HEK293 (cell line): ENCODE data around the gene RARRES2.

Experiments
- CTCF ChIA-PET: fragments of 350-600 bp; formaldehyde crosslinking; extraction: SDS; loops from one replicate; lab custom pipeline; 2021; ENCODE audit warnings: antibody characterized with exemption; lab: Yijun Ruan, JAX
- POLR2A ChIA-PET: fragments of 300-600 bp; formaldehyde crosslinking; extraction: SDS; loops from one replicate; lab custom pipeline; 2020; ENCODE audit warnings: antibody characterized with exemption, inconsistent platforms; lab: Yijun Ruan, JAX
- H3K27ac ChIP-seq: fragments of 200-500 bp; sonication (Bioruptor generic); 2 replicates; pipeline ENCODE4 v1.5.1; 2014; ENCODE audit warnings: low read depth, low read length, control low read depth, inconsistent platforms; ENCODE audit errors: extremely low read depth
- H3K36me3 ChIP-seq, 2 experiments: fragments of 200-500 bp in 1 of 2; sonication (Bioruptor generic) in 1 of 2; 1 replicate in 1 of 2; 2 replicates in 1 of 2; pipeline ENCODE4 v1.5.1; 2014 to 2017; ENCODE audit warnings: inconsistent platforms in 2 of 2, low read length in 2 of 2; ENCODE audit not compliant: control insufficient read depth in 2 of 2, insufficient read depth in 1 of 2
- H3K4me1 ChIP-seq: fragments of 200-500 bp; sonication (Bioruptor generic); 2 replicates; pipeline ENCODE4 v1.5.1; 2014; ENCODE audit warnings: mild to moderate bottlenecking, low read length, inconsistent platforms; ENCODE audit not compliant: control insufficient read depth, insufficient read depth
- H3K4me3 ChIP-seq: 2 replicates; pipeline ENCODE4 v1.5.1; 2011; ENCODE audit warnings: low read depth, mild to moderate bottlenecking, control low read depth, low read length, moderate library complexity
- H3K9me3 ChIP-seq: fragments of 200-500 bp; sonication (Bioruptor generic); 2 replicates; pipeline ENCODE4 v1.5.1; 2014; ENCODE audit warnings: low read depth, low read length, inconsistent platforms; ENCODE audit not compliant: control insufficient read depth, insufficient read depth
- BCL11A ChIP-seq: fragments of 450-650 bp; formaldehyde crosslinking; IDR thresholded peaks from 2 replicates; pipeline ENCODE4 v1.5.1; 2016; ENCODE audit warnings: low read depth, missing biosample characterization, missing genetic modification characterization
- GLIS1 ChIP-seq: fragments of 450-650 bp; formaldehyde crosslinking; IDR thresholded peaks from 2 replicates; pipeline ENCODE4 v1.5.1; 2016; ENCODE audit warnings: missing biosample characterization, missing genetic modification characterization
- IKZF3 ChIP-seq: fragments of 450-650 bp; IDR thresholded peaks from 2 replicates; pipeline ENCODE4 v1.5.0; 2018; ENCODE audit warnings: missing biosample characterization, mild to moderate bottlenecking, missing genetic modification characterization, moderate library complexity
- KLF8 ChIP-seq: fragments of 450-650 bp; formaldehyde crosslinking; IDR thresholded peaks from 2 replicates; pipeline ENCODE4 v1.5.1; 2016; ENCODE audit warnings: missing biosample characterization, missing genetic modification characterization
- MEIS1 ChIP-seq: sonication (generic); formaldehyde crosslinking; IDR thresholded peaks from 2 replicates; pipeline ENCODE4 v1.8.1; 2022; ENCODE audit warnings: missing genetic modification reagents, mild to moderate bottlenecking, borderline replicate concordance
- OSR2 ChIP-seq: fragments of 450-650 bp; formaldehyde crosslinking; IDR thresholded peaks from 2 replicates; pipeline ENCODE4 v1.5.1; 2016; ENCODE audit warnings: missing biosample characterization, missing genetic modification characterization
- OVOL3 ChIP-seq: fragments of 450-650 bp; formaldehyde crosslinking; IDR thresholded peaks from 2 replicates; pipeline ENCODE4 v1.5.1; 2016; ENCODE audit warnings: missing biosample characterization, missing genetic modification characterization
- SALL2 ChIP-seq: fragments of 450-650 bp; formaldehyde crosslinking; IDR thresholded peaks from 2 replicates; pipeline ENCODE4 v1.5.0; 2017; ENCODE audit warnings: missing biosample characterization, mild to moderate bottlenecking, missing genetic modification characterization, borderline replicate concordance
- SP2 ChIP-seq: fragments of 450-650 bp; formaldehyde crosslinking; IDR thresholded peaks from 2 replicates; pipeline ENCODE4 v1.5.1; 2016; ENCODE audit warnings: missing biosample characterization, missing genetic modification characterization
- TRIM28 ChIP-seq: IDR thresholded peaks from 2 replicates; pipeline ENCODE4 v1.6.1; 2011; ENCODE audit warnings: low read length, control low read depth, borderline replicate concordance
- YY1 ChIP-seq: fragments of 450-650 bp; formaldehyde crosslinking; IDR thresholded peaks from 2 replicates; pipeline ENCODE4 v1.5.1; 2018; ENCODE audit warnings: missing biosample characterization, missing genetic modification characterization
- ZBTB17 ChIP-seq: fragments of 450-650 bp; formaldehyde crosslinking; IDR thresholded peaks from 2 replicates; pipeline ENCODE4 v1.5.1; 2016; ENCODE audit warnings: missing biosample characterization, missing genetic modification characterization
- ZBTB44 ChIP-seq: fragments of 450-650 bp; IDR thresholded peaks from 2 replicates; pipeline ENCODE4 v1.5.1; 2018; ENCODE audit warnings: missing biosample characterization, mild to moderate bottlenecking, missing genetic modification characterization
- ZFHX2 ChIP-seq: fragments of 450-650 bp; formaldehyde crosslinking; conservative IDR thresholded peaks from 2 replicates; pipeline ENCODE4 v1.5.1; 2016; ENCODE audit warnings: missing biosample characterization, missing genetic modification characterization
- ZFP69B ChIP-seq: fragments of 450-650 bp; formaldehyde crosslinking; IDR thresholded peaks from 2 replicates; pipeline ENCODE4 v1.5.1; 2016; ENCODE audit warnings: missing biosample characterization, missing genetic modification characterization
- ZNF239 ChIP-seq: fragments of 450-650 bp; formaldehyde crosslinking; IDR thresholded peaks from 2 replicates; pipeline ENCODE4 v1.5.1; 2016; ENCODE audit warnings: missing biosample characterization, missing genetic modification characterization
- ZNF280D ChIP-seq: fragments of 450-650 bp; formaldehyde crosslinking; IDR thresholded peaks from 2 replicates; pipeline ENCODE4 v1.5.1; 2016; ENCODE audit warnings: missing biosample characterization, missing genetic modification characterization
- ZNF335 ChIP-seq: fragments of 450-650 bp; formaldehyde crosslinking; conservative IDR thresholded peaks from 2 replicates; pipeline ENCODE4 v1.5.1; 2016; ENCODE audit warnings: missing biosample characterization, missing genetic modification characterization
- ZNF362 ChIP-seq: fragments of 450-650 bp; formaldehyde crosslinking; IDR thresholded peaks from 2 replicates; pipeline ENCODE4 v1.5.1; 2016; ENCODE audit warnings: missing biosample characterization, missing genetic modification characterization
- ZNF521 ChIP-seq: fragments of 450-650 bp; formaldehyde crosslinking; IDR thresholded peaks from 2 replicates; pipeline ENCODE4 v1.5.1; 2017; ENCODE audit warnings: missing biosample characterization, mild to moderate bottlenecking, missing genetic modification characterization
- ZNF768 ChIP-seq: fragments of 450-650 bp; formaldehyde crosslinking; IDR thresholded peaks from 2 replicates; pipeline ENCODE4 v1.5.1; 2018; ENCODE audit warnings: missing biosample characterization, mild to moderate bottlenecking, missing genetic modification characterization
- ZNF843 ChIP-seq: fragments of 450-650 bp; formaldehyde crosslinking; IDR thresholded peaks from 2 replicates; pipeline ENCODE4 v1.5.1; 2016; ENCODE audit warnings: missing biosample characterization, missing genetic modification characterization

The RARRES2 gene

GRCh38 chr7:150358433-150358832 is 17.0 kb upstream of the RARRES2 start:
- POLR2A ChIA-PET, result interaction anchor here (0.6 kb wide), 1 partner anchor 12 kb away, joined by 4 read pairs; no protein-coding TSS in a partner anchor
- no peaks in the 10 kb centered on the region for H3K4me1 ChIP-seq

GRCh38 chr7:150357771-150358427 is 16.5 kb upstream of the RARRES2 start:
- TF ChIP-seq ZFHX2 (tag by site-specific recombination) (no peak), ZFP69B (0 out of 2 replicates have a peak, but pooled peaks have one; percentile 17), ZNF521 (tag by site-specific recombination) (no peak), KLF8 (tag by site-specific recombination) (peak; percentile 12; the same call in 1 of the 2 replicates), ZBTB17 (0 out of 2 replicates have a peak, but pooled peaks have one; percentile 18), ZNF362 (tag by site-specific recombination) (0 out of 2 replicates have a peak, but pooled peaks have one; percentile 83), ZNF280D (no peak), TRIM28 (peak; percentile 76; the same call in 1 of the 2 replicates), IKZF3 (peak; percentile 56; the same call in 1 of the 2 replicates), SALL2 (no peak), OVOL3 (0 out of 2 replicates have a peak, but pooled peaks have one; percentile 7)
- H3K9me3 ChIP-seq, result no peaks in the 10 kb centered on the region
- H3K27ac ChIP-seq, result no peak overlapping the region
- ChIA-PET CTCF (interaction anchor here (0.7 to 2.7 kb wide), 7 partner anchors 9 to 624 kb away, joined by 3 to 11 read pairs (median 3); no protein-coding TSS in a partner anchor), POLR2A (interaction anchor here (0.6 kb wide), 1 partner anchor 13 kb away, joined by 4 read pairs; no protein-coding TSS in a partner anchor)
- H3K4me1 ChIP-seq, result no peaks in the 10 kb centered on the region
- no peak overlapping the region for H3K4me3 ChIP-seq
- no peaks in the 10 kb centered on the region for H3K36me3 ChIP-seq

More at GRCh38 chr7:150358433-150358832, 17.0 kb upstream of the RARRES2 start:
- TF ChIP-seq SP2, result no peak
- TF ChIP-seq MEIS1 (CRISPR knock-in tag), result no peak
- CTCF ChIA-PET, result interaction anchor here (0.7 to 2.7 kb wide), 5 partner anchors 11 to 624 kb away, joined by 3 to 11 read pairs (median 3); no protein-coding TSS in a partner anchor
- Histone ChIP-seq H3K27ac (no peak overlapping the region), H3K4me3 (no peak overlapping the region), H3K36me3 (no peaks in the 10 kb centered on the region), H3K9me3 (no peaks in the 10 kb centered on the region)

GRCh38 chr7:150357270-150357669 is 15.8 kb upstream of the RARRES2 start:
- Histone ChIP-seq H3K27ac (no peak overlapping the region), H3K4me3 (no peak overlapping the region), H3K36me3 (no peaks in the 10 kb centered on the region), H3K4me1 (no peaks in the 10 kb centered on the region), H3K9me3 (no peaks in the 10 kb centered on the region)
- ChIA-PET POLR2A (no interaction called here), CTCF (interaction anchor here (0.5 to 2.7 kb wide), 6 partner anchors 8 to 70 kb away, joined by 3 to 11 read pairs (median 4); no protein-coding TSS in a partner anchor)
- TF ChIP-seq GLIS1 (tag by site-specific recombination), result peak; percentile 54; the same call in 1 of the 2 replicates
- TF ChIP-seq ZNF239, result no peak
- no peak for TF ChIP-seq ZNF843
- TF ChIP-seq OSR2 (tag by site-specific recombination), result peak; percentile 86
- no peak for TF ChIP-seq YY1 (tag by site-specific recombination)
- TF ChIP-seq ZNF335 (tag by site-specific recombination), result peak; percentile 19; the same call in 1 of the 2 replicates
- TF ChIP-seq BCL11A (tag by site-specific recombination), result no peak
- TF ChIP-seq ZNF768 (tag by site-specific recombination), result no peak
- 0 out of 2 replicates have a peak, but pooled peaks have one; percentile 23 for TF ChIP-seq ZBTB44 (tag by site-specific recombination)
